Measurements from ENCODE around the gene CREB3L4. TPM values are rescaled to one million over a fixed set of nuclear protein-coding genes. Genes with fewer than 3 reads are reported as not detected.
"Not testable (repeated sequence)": the region's sequence is repeated elsewhere in the genome, so short reads cannot be mapped to it uniquely, and the experiment has no call there.

Gene CREB3L4
- total RNA-seq, 1 donor from 2014 or later: 41.7 TPM

- no peak overlapping the region for H3K4me3 Mint-ChIP-seq (ENCODE audit: low read depth)
- no peaks in the 10 kb centered on the region for H3K27me3 Mint-ChIP-seq
- peak overlapping the region; percentile 64 for H3K27ac Mint-ChIP-seq
Observed at GRCh38 chr1:153995640-153996039, 27.9 kb downstream of the CREB3L4 start.

DNA sequence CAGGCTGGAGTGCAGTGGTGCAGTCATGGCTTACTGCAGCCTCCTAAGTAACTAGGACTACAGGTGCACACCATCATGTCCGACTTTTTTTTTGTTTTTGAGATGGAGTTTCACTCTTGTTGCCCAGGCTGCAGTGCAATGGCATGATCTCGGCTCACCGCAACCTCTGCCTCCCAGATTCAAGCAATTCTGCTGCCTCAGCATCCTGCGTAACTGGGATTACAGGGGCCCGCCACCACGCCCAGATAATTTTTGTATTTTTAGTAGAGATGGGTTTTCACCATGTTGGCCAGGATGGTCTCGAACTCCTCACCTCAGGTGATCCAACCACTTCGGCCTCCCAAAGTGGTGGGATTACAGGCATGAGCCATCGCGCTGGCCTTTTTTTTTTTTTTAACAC, 29.2 kb downstream of the CREB3L4 start:
- not testable (repeated sequence) for H3K4me3 Mint-ChIP-seq (ENCODE audit: low read depth); H3K9me3 Mint-ChIP-seq (ENCODE audit: low read depth); H3K27me3 Mint-ChIP-seq; DNase-seq (ENCODE audit: low spot score, unreplicated experiment); H3K27ac Mint-ChIP-seq
- H3K4me1 Mint-ChIP-seq (ENCODE audit: low read depth): peaks cover 15% of the 10 kb centered on the region
- peaks cover 19% of the 10 kb centered on the region for H3K36me3 Mint-ChIP-seq (ENCODE audit: insufficient read depth)

More at GRCh38 chr1:153995640-153996039, 27.9 kb downstream of the CREB3L4 start:
- peaks cover 27% of the 10 kb centered on the region for H3K36me3 Mint-ChIP-seq (ENCODE audit: insufficient read depth)
- H3K9me3 Mint-ChIP-seq (ENCODE audit: low read depth): peaks cover 4% of the 10 kb centered on the region
- TF ChIP-seq CTCF (IDR thresholded peaks at IDR 0.05; ENCODE audit: unreplicated experiment): no peak
- peaks cover 17% of the 10 kb centered on the region for H3K4me1 Mint-ChIP-seq (ENCODE audit: low read depth)
- no peak for DNase-seq (ENCODE audit: low spot score, unreplicated experiment)

DNA sequence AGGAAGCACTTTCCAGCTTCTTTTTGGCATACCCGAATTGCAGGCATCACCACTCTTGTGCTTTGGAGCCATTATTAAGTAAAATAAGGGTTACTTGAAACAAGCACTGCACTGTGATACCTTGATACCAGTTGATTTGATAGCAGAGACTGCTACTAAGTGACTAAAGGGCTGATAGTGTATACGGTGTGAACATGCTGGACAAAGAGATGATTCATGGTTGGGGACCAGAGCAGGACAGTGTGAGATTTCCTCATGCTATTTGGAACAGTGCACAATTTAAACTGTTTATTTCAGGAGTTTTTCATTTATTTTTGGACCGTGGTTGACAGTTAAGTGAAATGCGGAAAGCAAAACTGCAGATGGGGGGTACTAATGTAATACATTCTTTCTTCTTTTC, 32.7 kb downstream of the CREB3L4 start:
- Mint-ChIP-seq H3K36me3 (ENCODE audit: insufficient read depth) (peaks cover 5% of the 10 kb centered on the region), H3K27me3 (no peaks in the 10 kb centered on the region), H3K4me3 (ENCODE audit: low read depth) (no peak overlapping the region), H3K27ac (peak overlapping the region; percentile 95), H3K4me1 (ENCODE audit: low read depth) (peaks cover 9% of the 10 kb centered on the region), H3K9me3 (ENCODE audit: low read depth) (peaks cover 4% of the 10 kb centered on the region)
- DNase-seq (ENCODE audit: low spot score, unreplicated experiment): no peak
- no peak for TF ChIP-seq CTCF (IDR thresholded peaks at IDR 0.05; ENCODE audit: unreplicated experiment)

- Mint-ChIP-seq H3K4me1 (ENCODE audit: low read depth) (peaks cover 7% of the 10 kb centered on the region), H3K27ac (no peak overlapping the region), H3K4me3 (ENCODE audit: low read depth) (no peak overlapping the region), H3K27me3 (no peaks in the 10 kb centered on the region), H3K9me3 (ENCODE audit: low read depth) (no peaks in the 10 kb centered on the region), H3K36me3 (ENCODE audit: insufficient read depth) (no peaks in the 10 kb centered on the region)
- TF ChIP-seq CTCF (IDR thresholded peaks at IDR 0.05; ENCODE audit: unreplicated experiment): no peak
- no peak for DNase-seq (ENCODE audit: low spot score, unreplicated experiment)
Observed at GRCh38 chr1:154006136-154006535, 38.4 kb downstream of the CREB3L4 start.

- no peak for DNase-seq (ENCODE audit: low spot score, unreplicated experiment)
- H3K4me1 Mint-ChIP-seq (ENCODE audit: low read depth): peaks cover 3% of the 10 kb centered on the region
- H3K27me3 Mint-ChIP-seq: no peaks in the 10 kb centered on the region
- H3K9me3 Mint-ChIP-seq (ENCODE audit: low read depth): no peaks in the 10 kb centered on the region
- no peak for TF ChIP-seq CTCF (IDR thresholded peaks at IDR 0.05; ENCODE audit: unreplicated experiment)
- H3K4me3 Mint-ChIP-seq (ENCODE audit: low read depth): no peak overlapping the region
- no peak overlapping the region for H3K27ac Mint-ChIP-seq
- no peaks in the 10 kb centered on the region for H3K36me3 Mint-ChIP-seq (ENCODE audit: insufficient read depth)
Observed at GRCh38 chr1:154012129-154012528, 44.4 kb downstream of the CREB3L4 start.

DNA sequence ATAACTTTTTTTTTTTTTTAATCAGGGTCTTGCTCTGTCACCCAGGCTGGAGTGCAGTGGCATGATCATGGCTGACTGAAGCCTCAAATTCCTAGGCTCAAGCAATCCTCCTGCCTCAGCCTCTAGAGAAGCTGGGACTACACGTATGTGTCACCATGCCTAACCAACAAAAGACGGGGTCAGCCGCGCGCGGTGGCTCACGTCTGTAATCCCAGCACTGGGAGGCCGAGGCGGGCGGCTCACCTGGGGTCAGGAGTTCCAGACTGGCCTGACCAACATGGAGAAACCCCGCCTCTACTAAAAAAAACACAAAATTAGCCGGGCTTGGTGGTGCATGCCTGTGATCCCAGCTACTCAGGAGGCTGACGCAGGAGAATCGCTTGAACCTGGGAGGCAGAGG, 44.8 kb downstream of the CREB3L4 start:
- DNase-seq (ENCODE audit: low spot score, unreplicated experiment); H3K4me3 Mint-ChIP-seq (ENCODE audit: low read depth); H3K9me3 Mint-ChIP-seq (ENCODE audit: low read depth); H3K27me3 Mint-ChIP-seq; H3K4me1 Mint-ChIP-seq (ENCODE audit: low read depth); H3K27ac Mint-ChIP-seq; H3K36me3 Mint-ChIP-seq (ENCODE audit: insufficient read depth): not testable (repeated sequence)

Measured in progenitor cell of endocrine pancreas (in vitro differentiated cells).